H1 (cell line): ENCODE data around the gene C2CD4A. TPM values are rescaled to one million over a fixed set of nuclear protein-coding genes. Genes with fewer than 3 reads are reported as not detected.

Source experiments
- CTCF ChIP-seq, 3 experiments: IDR thresholded peaks; 1 replicate in 2 of 3; 2 replicates in 1 of 3; pipeline versions ENCODE4 v1.5.1 to v1.6.1; 2011; ENCODE audit warnings: low read length in 3 of 3, mild to moderate bottlenecking in 3 of 3, inconsistent platforms in 2 of 3, low read depth in 1 of 3, moderate library complexity in 1 of 3; ENCODE audit not compliant: insufficient read depth in 1 of 3; ENCODE audit errors: control extremely low read depth in 1 of 3
- polyA plus RNA-seq, 7 experiments: library from polyadenylated mRNA; depleted of rRNA in 3 of 7; stranded (reverse) in 5 of 7; unstranded in 2 of 7; fragments of >200 nt in 5 of 7; fragments of 200-250 nt in 2 of 7; gene quantifications; 1 replicate in 5 of 7; 2 replicates in 1 of 7; 4 replicates in 1 of 7; pipeline versions ENCODE4 v1.2.1 to v1.2.3, GENCODE V29; 2011 to 2013; ENCODE audit warnings: missing spikeins in 2 of 7, mixed read lengths in 2 of 7
- total RNA-seq: library from RNA; stranded (reverse); fragmentation: NEBNext Ultra II Directional; extraction: Animal tissue kit (Norgen Biotek cat#: 25700); gene quantifications from 2 replicates; pipeline ENCODE4 v1.2.1, GENCODE V29; 2021

The C2CD4A gene
- total and polyA plus RNA-seq, 2 of the 8 experiments (the other 6 are each of a cell fraction or from before 2014, with no cell fraction given): not detected

- peak in 1 of 3 experiments; percentile 13; a peak in 1 of 4 replicates for TF ChIP-seq CTCF (IDR thresholded peaks at IDR 0.05; ENCODE audit: control extremely low read depth in 1 of 3, insufficient read depth in 1 of 3, low read depth in 1 of 3, low read length in 3 of 3)
These were observed 1.5 kb downstream of the C2CD4A start (continued) for GRCh38 chr15:62068071-62068809.
